Liver (tissue), 9 donors: ENCODE data around the gene AATK. TPM values are rescaled to one million over a fixed set of nuclear protein-coding genes. Genes with fewer than 3 reads are reported as not detected.

Source experiments
- DNase-seq: peaks from one replicate; pipeline ENCODE4 v3.0.0-alpha.2; 2017; ENCODE audit warnings: low spot score
- H3K27ac ChIP-seq, 2 donors: one replicate each; pipeline ENCODE4 v1.7.0; 2013; ENCODE audit warnings: inconsistent platforms in 2 of 2, low read length in 2 of 2, control low read depth in 1 of 2, low read depth in 1 of 2, mild to moderate bottlenecking in 1 of 2
- H3K27me3 ChIP-seq, 4 donors: one replicate each; pipeline versions ENCODE4 v1.6.1 to v1.7.0; 2013; ENCODE audit warnings: low read length in 3 of 4, inconsistent platforms in 1 of 4, mild to moderate bottlenecking in 1 of 4, moderate library complexity in 1 of 4; ENCODE audit not compliant: control insufficient read depth in 4 of 4, insufficient read depth in 4 of 4
- H3K36me3 ChIP-seq, 4 donors: one replicate each; pipeline versions ENCODE4 v1.6.1 to v1.7.0; 2013; ENCODE audit warnings: low read length in 3 of 4, mild to moderate bottlenecking in 3 of 4, low read depth in 1 of 4, moderate library complexity in 1 of 4; ENCODE audit not compliant: control insufficient read depth in 4 of 4, insufficient read depth in 3 of 4
- H3K4me1 ChIP-seq, 4 donors: one replicate each; pipeline versions ENCODE4 v1.6.1 to v1.7.0; 2013; ENCODE audit warnings: low read length in 3 of 4, mild to moderate bottlenecking in 3 of 4, moderate library complexity in 1 of 4; ENCODE audit not compliant: control insufficient read depth in 4 of 4, insufficient read depth in 4 of 4
- H3K4me3 ChIP-seq, 3 donors: one replicate each; pipeline versions ENCODE4 v1.6.1 to v1.7.0; 2013; ENCODE audit warnings: low read length in 3 of 3, control low read depth in 1 of 3, low read depth in 1 of 3, mild to moderate bottlenecking in 1 of 3
- H3K9ac ChIP-seq, 2 donors: one replicate each; pipeline ENCODE4 v1.7.0; 2013; ENCODE audit warnings: low read length in 2 of 2, mild to moderate bottlenecking in 2 of 2, moderate library complexity in 2 of 2, control low read depth in 1 of 2, low read depth in 1 of 2
- H3K9me3 ChIP-seq, 4 donors: one replicate each; pipeline versions ENCODE4 v1.6.1 to v1.7.0; 2013; ENCODE audit warnings: low read length in 3 of 4; ENCODE audit not compliant: control insufficient read depth in 4 of 4
- CTCF ChIP-seq: fragments of 150-350 bp; IDR thresholded peaks from 2 replicates; pipeline ENCODE4 v1.5.1; 2017; ENCODE audit warnings: improper control_type of control experiment, low read depth, low read length; ENCODE audit not compliant: missing input control
- EGR1 ChIP-seq, 2 donors: IDR thresholded peaks; 2 replicates each; pipeline ENCODE4 v1.6.1; 2016 to 2018; ENCODE audit warnings: antibody characterized with exemption in 2 of 2, low read depth in 2 of 2
- FOXA2 ChIP-seq: IDR thresholded peaks from 2 replicates; pipeline ENCODE4 v1.6.1; 2016; ENCODE audit warnings: antibody characterized with exemption
- GABPA ChIP-seq, 2 donors: IDR thresholded peaks in 1 of 2; conservative IDR thresholded peaks in 1 of 2; 2 replicates each; pipeline ENCODE4 v1.6.1; 2016; ENCODE audit warnings: antibody characterized with exemption in 2 of 2, mild to moderate bottlenecking in 1 of 2, moderate library complexity in 1 of 2
- HNF4A ChIP-seq, 2 donors: conservative IDR thresholded peaks; 2 replicates each; pipeline ENCODE4 v1.6.1; 2016; ENCODE audit warnings: antibody characterized with exemption in 2 of 2, mild to moderate bottlenecking in 2 of 2
- NR2F2 ChIP-seq: IDR thresholded peaks from 2 replicates; pipeline ENCODE4 v1.6.1; 2016; ENCODE audit warnings: antibody characterized with exemption
- RAD21 ChIP-seq, 2 donors: IDR thresholded peaks; 2 replicates each; pipeline ENCODE4 v1.6.1; 2016; ENCODE audit warnings: antibody characterized with exemption in 2 of 2, mild to moderate bottlenecking in 2 of 2
- RXRA ChIP-seq, 2 donors: IDR thresholded peaks; 2 replicates each; pipeline ENCODE4 v1.6.1; 2017 to 2018; ENCODE audit warnings: antibody characterized with exemption in 2 of 2, mild to moderate bottlenecking in 1 of 2
- SP1 ChIP-seq: IDR thresholded peaks from 2 replicates; pipeline ENCODE4 v1.6.1; 2018; ENCODE audit warnings: antibody characterized with exemption, mild to moderate bottlenecking
- WGBS: extraction: QIAGEN DNeasy Blood & Tissue Kit; methylation state at CpG from one replicate; pipeline ENCODE4 v1.1.7; 2013; 5-methylcytosine and 5-hydroxymethylcytosine counted together
- polyA plus RNA-seq, 2 donors: library from polyadenylated mRNA; stranded (reverse) in 1 of 2; unstranded in 1 of 2; fragments of 200-250 nt in 1 of 2; fragments of >200 nt in 1 of 2; fragmentation: Nextera tagmentation in 1 of 2; extraction: Ambion mirVana in 1 of 2; gene quantifications; one replicate each; pipeline versions ENCODE4 v1.2.1 to v1.2.3, GENCODE V29; 2013 to 2015
- total RNA-seq, 2 donors: library from RNA; depleted of rRNA; stranded (reverse); fragments of >200 nt; gene quantifications; one replicate each; pipeline ENCODE4 v1.2.3, GENCODE V29; 2014
- TF ChIP-seq, protein P1 (sequence below): IDR thresholded peaks from 2 replicates; pipeline ENCODE4 v1.6.1; 2016; ENCODE audit warnings: antibody characterized with exemption
- TF ChIP-seq, protein P2 (sequence below): IDR thresholded peaks from 2 replicates; pipeline ENCODE4 v1.6.1; 2016; ENCODE audit warnings: antibody characterized with exemption
- donor health status: healthy.
- donor health status: healthy.
- donor health status: healthy.
- donor health status: healthy.
- donor health status: healthy.

Gene AATK
- total and polyA plus RNA-seq, 4 donors, result 0.24 to 2.3 (median 0.62) TPM

DNA sequence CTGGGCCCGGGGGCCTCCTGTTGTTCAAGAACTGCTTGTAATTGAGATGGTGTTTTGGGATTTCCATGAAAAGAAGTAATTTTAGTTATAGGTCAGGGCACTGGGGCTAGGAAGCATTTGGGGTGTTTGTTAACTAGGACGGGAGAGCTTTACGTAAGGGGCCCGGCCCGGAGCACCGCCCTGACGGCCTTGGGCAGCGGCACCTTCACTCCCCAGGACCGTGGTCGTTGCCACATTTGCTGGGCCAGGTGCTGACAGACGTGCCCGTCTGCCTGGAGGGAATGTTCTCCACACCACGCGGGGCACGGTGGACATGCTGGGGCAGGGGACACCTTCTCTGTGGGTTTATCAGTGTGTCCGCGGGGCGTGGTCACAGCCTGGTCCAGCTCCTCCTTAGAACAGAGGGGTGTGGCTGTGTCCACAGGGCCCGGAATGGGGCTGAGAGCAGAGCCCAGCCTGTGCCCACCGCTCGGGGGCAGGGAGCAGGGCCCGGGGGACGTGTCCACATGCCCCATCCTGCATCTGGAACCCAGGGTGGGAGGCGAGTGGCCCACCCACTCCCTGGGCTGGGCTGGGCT, 73.4 kb downstream of the AATK start (continued):
- TF ChIP-seq, protein P1, sequence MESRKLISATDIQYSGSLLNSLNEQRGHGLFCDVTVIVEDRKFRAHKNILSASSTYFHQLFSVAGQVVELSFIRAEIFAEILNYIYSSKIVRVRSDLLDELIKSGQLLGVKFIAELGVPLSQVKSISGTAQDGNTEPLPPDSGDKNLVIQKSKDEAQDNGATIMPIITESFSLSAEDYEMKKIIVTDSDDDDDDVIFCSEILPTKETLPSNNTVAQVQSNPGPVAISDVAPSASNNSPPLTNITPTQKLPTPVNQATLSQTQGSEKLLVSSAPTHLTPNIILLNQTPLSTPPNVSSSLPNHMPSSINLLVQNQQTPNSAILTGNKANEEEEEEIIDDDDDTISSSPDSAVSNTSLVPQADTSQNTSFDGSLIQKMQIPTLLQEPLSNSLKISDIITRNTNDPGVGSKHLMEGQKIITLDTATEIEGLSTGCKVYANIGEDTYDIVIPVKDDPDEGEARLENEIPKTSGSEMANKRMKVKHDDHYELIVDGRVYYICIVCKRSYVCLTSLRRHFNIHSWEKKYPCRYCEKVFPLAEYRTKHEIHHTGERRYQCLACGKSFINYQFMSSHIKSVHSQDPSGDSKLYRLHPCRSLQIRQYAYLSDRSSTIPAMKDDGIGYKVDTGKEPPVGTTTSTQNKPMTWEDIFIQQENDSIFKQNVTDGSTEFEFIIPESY, result no peak

DNA sequence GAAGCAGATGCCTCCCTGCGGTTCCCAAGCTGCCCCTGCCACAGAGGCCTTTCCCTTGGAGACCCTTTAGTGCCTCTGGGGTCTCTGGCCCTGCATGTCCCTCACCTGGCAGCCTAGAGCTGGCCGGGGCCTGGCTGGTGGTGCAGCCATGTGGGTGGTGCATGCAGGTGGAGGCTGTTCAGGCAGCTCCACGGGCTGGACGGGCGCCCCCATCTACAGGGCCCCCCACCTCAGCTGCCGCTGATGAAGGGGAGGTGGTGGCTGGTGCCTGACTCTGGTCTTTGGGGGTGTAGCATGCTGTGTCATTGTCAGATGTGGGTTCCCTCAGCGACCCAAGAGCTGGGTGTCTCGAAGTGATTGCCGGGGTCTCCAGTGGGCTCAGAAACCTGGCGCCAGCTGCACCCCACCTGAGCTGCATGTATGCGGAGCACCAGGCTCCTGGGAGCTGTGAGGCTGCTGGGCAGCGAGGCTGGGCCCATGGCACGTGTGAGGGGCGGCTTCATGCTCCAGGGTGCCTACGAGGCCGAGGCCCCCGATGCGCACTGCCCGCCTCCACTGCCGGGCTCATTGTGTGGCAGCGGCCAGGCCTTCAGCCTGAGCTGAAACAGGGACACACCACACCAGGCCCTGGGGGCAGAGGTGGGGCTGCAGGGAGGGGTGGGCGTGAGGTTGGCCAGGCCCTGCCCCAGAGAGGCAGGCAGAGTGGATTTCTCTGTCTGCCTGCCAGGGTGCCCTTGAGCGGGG, 74.1 kb downstream of the AATK start:
- H3K27me3 ChIP-seq, result no peaks in the 10 kb centered on the region
- no peak for DNase-seq
- H3K27ac ChIP-seq, result no peak overlapping the region
- TF ChIP-seq GABPA (IDR thresholded peaks at IDR 0.05 in 1 of 2, conservative IDR thresholded peaks at IDR 0.05 in 1 of 2), result no peak
- TF ChIP-seq RAD21 (IDR thresholded peaks at IDR 0.05), result no peak
- TF ChIP-seq HNF4A (conservative IDR thresholded peaks at IDR 0.05), result no peak
- TF ChIP-seq NR2F2, result no peak
- no peak overlapping the region for H3K4me3 ChIP-seq
- no peak overlapping the region for H3K9ac ChIP-seq
- H3K36me3 ChIP-seq, result peaks cover 5 to 18% (median 11%) of the 10 kb centered on the region in 4 donors
- H3K9me3 ChIP-seq, result no peaks in the 10 kb centered on the region
- WGBS, result 96% methylated on average over 23 of the region's 23 CpGs
- H3K4me1 ChIP-seq, result peaks cover 8 to 58% (median 36%) of the 10 kb centered on the region in 4 donors

DNA sequence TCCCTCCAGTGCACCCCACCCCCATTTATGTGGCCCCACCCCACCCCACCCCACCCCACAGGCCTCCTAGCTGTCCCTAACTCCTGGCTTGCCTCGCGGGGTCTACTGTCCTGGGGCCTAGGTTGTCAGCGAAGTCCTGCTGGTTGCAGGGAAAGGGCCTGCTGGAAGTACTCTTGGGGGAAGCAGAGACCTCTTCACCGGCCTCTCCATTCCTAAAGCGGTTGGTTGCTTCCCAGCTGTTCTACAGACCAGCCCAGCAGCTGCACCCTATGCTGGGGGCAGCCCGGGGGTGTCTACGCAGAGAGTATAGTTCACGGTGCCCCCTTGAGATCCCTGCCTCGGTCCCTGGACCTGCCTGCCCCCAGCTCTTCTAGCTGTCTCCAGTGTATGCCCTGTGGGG, 74.9 kb downstream of the AATK start:
- WGBS, result 98% methylated on average over 9 of the region's 9 CpGs
- no peaks in the 10 kb centered on the region for H3K9me3 ChIP-seq
- no peak for DNase-seq
- H3K4me1 ChIP-seq, result peaks cover 8 to 50% (median 29%) of the 10 kb centered on the region in 4 donors
- H3K9ac ChIP-seq, result no peak overlapping the region
- no peak overlapping the region for H3K4me3 ChIP-seq
- TF ChIP-seq, protein P2, sequence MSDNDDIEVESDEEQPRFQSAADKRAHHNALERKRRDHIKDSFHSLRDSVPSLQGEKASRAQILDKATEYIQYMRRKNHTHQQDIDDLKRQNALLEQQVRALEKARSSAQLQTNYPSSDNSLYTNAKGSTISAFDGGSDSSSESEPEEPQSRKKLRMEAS, result no peak
- no peak for TF ChIP-seq CTCF
- no peak for TF ChIP-seq SP1
- no peak for TF ChIP-seq EGR1 (IDR thresholded peaks at IDR 0.05; ENCODE audit: low read depth in 2 of 2)
- TF ChIP-seq RXRA (IDR thresholded peaks at IDR 0.05), result no peak
- no peak for TF ChIP-seq FOXA2
- no peak for TF ChIP-seq NR2F2
- peaks cover 10 to 25% (median 13%) of the 10 kb centered on the region in 4 donors for H3K36me3 ChIP-seq
- H3K27me3 ChIP-seq, result no peaks in the 10 kb centered on the region
- no peak overlapping the region for H3K27ac ChIP-seq
